ENCODE results near the gene SULT1A4.
"Not testable (repeated sequence)": the region's sequence is repeated elsewhere in the genome, so short reads cannot be mapped to it uniquely, and the experiment has no call there.

SULT1A4 gene

GRCh38 chr16:29459706-29460646 lies at the start of gene SULT1A4:
SULT1A4 (plus strand) TSS chr16:29459913; CDS start chr16:29461386, 1,473 bp downstream.
- not testable (repeated sequence) for DNase-seq

GRCh38 chr16:29423587-29423986 lies 36.1 kb upstream of the SULT1A4 start:
- not testable (repeated sequence) for DNase-seq

GRCh38 chr16:29425390-29425789 lies 34.3 kb upstream of the SULT1A4 start:
- DNase-seq = not testable (repeated sequence)

GRCh38 chr16:29453754-29454153 lies 6.0 kb upstream of the SULT1A4 start:
- not testable (repeated sequence) for DNase-seq

- DNase-seq = not testable (repeated sequence)
These were observed 5.4 kb upstream of the SULT1A4 start, which contains the start of the genes BOLA2 and SLX1B for GRCh38 chr16:29454269-29454668. BOLA2 (minus strand) TSS chr16:29454351; CDS start chr16:29454253, 98 bp downstream. SLX1B (plus strand) TSS chr16:29454533.

- not testable (repeated sequence) for DNase-seq
These were observed 4.9 kb upstream of the SULT1A4 start for GRCh38 chr16:29454828-29455227.

- DNase-seq = not testable (repeated sequence)
These were observed 2.1 kb upstream of the SULT1A4 start for GRCh38 chr16:29457660-29458059.

GRCh38 chr16:29460647-29461030 lies 926 bp downstream of the SULT1A4 start:
- not testable (repeated sequence) for DNase-seq

- not testable (repeated sequence) for DNase-seq
These were observed 6.5 kb downstream of the SULT1A4 start for GRCh38 chr16:29465985-29466824.

- DNase-seq = not testable (repeated sequence)
These were observed 7.2 kb downstream of the SULT1A4 start for GRCh38 chr16:29466904-29467303.

GRCh38 chr16:29467654-29468366 lies 8.1 kb downstream of the SULT1A4 start:
- DNase-seq = not testable (repeated sequence)

GRCh38 chr16:29469660-29470059 lies 9.9 kb downstream of the SULT1A4 start:
- peak; percentile 39 to 74 for DNase-seq

GRCh38 chr16:29472065-29472464 lies 12.4 kb downstream of the SULT1A4 start:
- DNase-seq = not testable (repeated sequence)

GRCh38 chr16:29482276-29482675 lies 22.6 kb downstream of the SULT1A4 start:
- DNase-seq = not testable (repeated sequence)

GRCh38 chr16:29506308-29506707 lies 46.6 kb downstream of the SULT1A4 start, which contains the start of gene NPIPB12:
NPIPB12 (minus strand) TSS chr16:29506408.
- DNase-seq = not testable (repeated sequence)

Data from CD4-positive, alpha-beta T cell treated with Interleukin-4 for 1 hour (primary cell).